CD4-positive, alpha-beta T cell treated with Interleukin-4 for 4 hours (primary cell): ENCODE data around the gene DNAJC1.
"Not testable (repeated sequence)": the region's sequence is repeated elsewhere in the genome, so short reads cannot be mapped to it uniquely, and the experiment has no call there.

ENCODE experiments used
- DNase-seq: peaks from one replicate; pipeline ENCODE4 v3.0.0-alpha.2; 2020

DNAJC1 gene

DNA sequence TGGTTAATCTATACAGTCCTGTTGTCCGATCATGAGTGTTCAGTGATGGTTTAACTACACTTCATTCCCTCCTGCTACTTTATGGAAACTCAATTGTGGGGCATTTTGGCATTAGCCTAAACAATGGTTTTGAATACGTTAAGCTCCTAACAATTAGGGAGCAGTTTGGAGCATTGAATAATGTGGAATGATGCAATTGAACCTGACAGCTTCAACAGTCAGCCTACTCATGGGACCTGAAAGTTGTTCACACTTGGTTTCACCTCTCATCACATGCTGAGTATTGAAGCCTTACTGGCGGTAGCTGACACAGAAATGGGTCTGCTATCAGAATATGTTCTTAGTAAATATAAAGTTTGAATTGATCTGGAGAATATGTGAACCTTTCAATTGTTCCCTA is 283.4 kb downstream of the DNAJC1 start:
- no peak for DNase-seq

DNA sequence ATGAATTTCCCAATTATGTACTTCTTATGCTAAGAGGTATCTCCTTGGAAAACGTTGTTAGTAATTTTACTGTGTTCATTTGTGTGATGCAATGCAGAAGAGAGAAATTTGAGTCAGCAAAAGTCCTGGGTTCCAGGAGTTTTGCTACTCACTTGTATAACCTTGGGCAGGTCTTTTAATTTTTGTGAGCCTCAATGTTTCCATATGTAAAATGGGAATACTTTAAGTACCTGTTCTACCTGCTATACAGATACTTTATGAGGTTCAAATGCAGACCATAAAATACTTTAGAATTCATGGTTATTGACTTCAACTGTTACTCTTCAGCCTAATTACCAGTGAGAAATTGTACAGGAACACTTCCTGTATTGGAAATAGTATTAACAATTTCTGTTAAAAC is 284.0 kb downstream of the DNAJC1 start:
- DNase-seq: no peak

DNA sequence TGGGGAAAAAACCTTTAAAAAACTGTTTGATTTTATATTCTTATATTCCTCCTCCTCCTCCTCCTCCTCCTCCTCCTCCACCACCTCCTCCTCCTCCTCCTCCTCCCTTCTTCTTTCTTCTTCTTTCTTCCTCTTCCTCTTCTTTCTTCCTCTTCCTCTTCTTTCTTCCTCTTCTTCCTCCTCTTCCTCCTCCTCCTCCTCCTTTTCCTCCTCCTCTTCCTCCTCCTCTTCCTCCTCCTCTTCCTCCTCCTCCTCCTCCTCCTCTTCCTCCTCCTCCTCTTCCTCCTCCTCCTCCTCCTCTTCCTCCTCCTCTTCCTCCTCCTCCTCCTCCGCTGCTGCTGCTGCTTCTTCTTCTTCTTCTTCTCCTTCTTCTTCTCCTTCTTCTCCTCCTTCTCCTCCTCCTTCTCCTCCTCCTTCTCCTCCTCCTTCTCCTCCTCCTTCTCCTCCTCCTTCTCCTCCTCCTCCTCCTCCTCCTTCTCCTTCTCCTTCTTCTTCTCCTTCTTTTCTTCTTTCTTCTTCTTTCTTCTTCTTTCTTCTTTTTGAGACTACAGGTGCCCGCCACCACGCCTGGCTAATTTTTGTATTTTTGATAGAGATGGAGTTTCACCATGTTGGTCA is 286.0 kb downstream of the DNAJC1 start:
- not testable (repeated sequence) for DNase-seq

DNA sequence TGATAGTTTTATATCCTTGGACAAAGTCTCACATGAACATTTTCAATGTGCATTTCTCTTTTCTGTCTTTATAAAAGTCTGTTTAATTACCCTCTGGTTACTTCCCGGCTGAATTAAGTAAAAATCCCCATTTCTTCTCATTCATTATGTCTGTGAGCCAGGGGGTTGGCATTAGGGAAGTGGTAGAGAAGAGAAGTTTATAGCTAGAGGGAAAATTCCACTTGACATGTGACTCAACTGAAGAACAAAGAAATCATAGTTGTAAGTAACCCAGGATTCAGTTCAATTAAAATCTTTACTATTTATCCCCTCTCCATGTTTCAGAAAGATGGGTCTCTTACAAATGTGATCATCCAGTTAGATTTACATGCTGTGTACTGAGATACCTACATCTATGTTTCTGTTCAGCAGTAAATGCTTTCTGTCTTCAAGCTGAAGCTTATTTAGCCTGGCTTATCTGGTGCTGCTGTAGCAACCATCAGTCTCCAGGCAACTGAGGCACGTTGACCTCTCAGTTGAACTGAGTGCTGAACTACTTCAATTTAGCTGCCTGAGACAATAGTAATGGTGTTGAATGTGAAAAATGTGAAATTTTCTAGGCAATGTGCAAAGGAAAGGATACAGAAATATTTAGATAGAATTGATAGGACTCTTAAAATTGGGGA is 287.9 kb downstream of the DNAJC1 start:
- DNase-seq: no peak

DNA sequence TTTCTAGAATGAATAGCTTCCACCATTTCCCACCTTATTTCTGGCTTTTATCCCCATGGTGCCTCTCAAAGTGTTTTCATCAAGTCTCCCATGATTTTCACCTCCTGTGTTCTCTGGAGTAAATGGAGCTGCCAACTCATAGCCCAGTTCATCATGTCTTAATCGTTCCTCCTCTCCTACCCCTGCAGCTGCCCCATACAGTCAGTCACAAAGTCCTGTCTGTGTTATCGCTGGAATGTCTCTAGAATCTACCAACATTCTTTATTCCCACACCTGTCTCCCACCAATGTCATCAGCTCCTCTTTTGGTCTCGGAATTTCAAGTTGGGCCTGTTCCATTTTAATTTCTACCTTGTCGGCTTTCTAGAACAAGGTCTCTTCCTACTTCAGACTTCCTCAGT is 290.6 kb downstream of the DNAJC1 start:
- DNase-seq: no peak

DNA sequence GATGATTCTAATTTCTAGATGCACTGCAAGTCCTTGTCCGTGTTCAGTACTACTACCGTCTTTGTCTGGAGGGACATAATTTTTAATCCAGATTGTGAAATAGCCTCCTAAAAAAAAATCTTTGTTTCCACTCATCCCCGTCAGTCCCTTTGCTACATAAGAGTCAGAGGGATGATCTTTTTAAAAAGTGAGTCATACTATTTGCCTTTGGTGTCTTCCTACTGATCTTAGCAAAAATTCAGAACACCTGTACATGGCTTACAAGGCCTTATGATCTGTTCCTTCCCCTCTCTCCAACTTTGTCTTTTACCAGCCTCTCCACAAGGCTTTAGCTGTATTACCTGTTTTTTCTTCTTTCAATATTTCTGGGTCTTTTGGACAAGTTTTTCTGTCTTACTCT is 296.0 kb downstream of the DNAJC1 start:
- no peak for DNase-seq
